HUES48 (cell line): ENCODE results near the gene PALM.
"Not testable (repeated sequence)": the region's sequence is repeated elsewhere in the genome, so short reads cannot be mapped to it uniquely, and the experiment has no call there.

ENCODE experiments used
- H3K27ac ChIP-seq: one replicate; pipeline ENCODE4 v1.7.0; 2013; ENCODE audit warnings: low read depth, low read length, inconsistent platforms
- H3K27me3 ChIP-seq: 2 replicates; pipeline ENCODE4 v1.6.1; 2013; ENCODE audit warnings: mild to moderate bottlenecking, low read length; ENCODE audit not compliant: control insufficient read depth, insufficient read depth
- H3K36me3 ChIP-seq: 2 replicates; pipeline ENCODE4 v1.6.1; 2013; ENCODE audit warnings: low read length; ENCODE audit not compliant: control insufficient read depth, insufficient read depth
- H3K4me1 ChIP-seq: 2 replicates; pipeline ENCODE4 v1.6.1; 2013; ENCODE audit warnings: mild to moderate bottlenecking, low read length; ENCODE audit not compliant: control insufficient read depth, insufficient read depth
- H3K4me3 ChIP-seq: 2 replicates; pipeline ENCODE4 v1.5.1; 2013; ENCODE audit warnings: mild to moderate bottlenecking, low read depth, low read length
- H3K9ac ChIP-seq: 2 replicates; pipeline ENCODE4 v1.6.1; 2013; ENCODE audit warnings: mild to moderate bottlenecking, low read depth, low read length, moderate library complexity
- H3K9me3 ChIP-seq: 2 replicates; pipeline ENCODE4 v1.6.1; 2013; ENCODE audit warnings: low read length; ENCODE audit not compliant: control insufficient read depth, insufficient read depth

Gene PALM

DNA sequence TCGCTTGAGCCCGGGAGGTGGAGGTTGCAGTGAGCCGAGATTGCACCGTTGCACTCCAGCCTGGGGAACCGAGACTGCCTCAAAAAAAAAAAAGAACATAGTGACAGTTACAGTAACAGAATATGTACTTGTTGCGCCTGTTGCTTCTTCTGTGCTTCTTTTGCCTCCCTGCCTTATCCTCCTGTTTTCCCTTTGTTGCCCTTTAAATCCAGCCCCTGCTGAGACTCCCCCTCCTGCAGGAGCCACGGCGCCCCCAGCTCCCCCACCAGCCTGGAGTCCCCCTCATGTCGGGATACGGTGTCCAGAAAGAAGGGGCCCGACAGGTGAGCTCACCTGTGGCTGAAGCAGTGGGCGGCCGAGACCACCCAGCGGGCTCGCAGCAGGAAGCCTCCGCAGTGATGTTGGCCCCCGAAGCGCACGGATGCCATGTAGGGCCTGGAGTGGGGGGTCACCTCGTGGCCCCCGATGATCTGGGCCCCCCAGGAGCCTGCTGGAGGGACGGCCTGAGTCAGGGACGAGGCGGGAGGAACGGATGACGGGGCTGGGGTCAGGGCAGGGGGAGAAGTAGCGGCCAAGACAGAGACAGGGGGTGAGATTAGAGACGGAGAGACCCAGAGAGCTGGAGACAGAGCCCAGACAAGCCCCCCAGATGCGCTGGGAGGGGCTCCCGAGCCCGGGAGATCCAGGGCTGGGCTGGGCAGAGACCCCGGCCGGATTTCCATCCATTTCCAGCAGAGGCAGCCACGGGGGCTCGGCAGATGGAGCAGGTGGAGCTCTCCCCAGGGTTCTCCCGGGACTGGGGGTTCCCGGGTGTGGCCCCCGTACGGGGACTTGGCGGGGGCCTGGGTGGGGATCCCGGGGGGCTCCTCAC, 14.0 kb upstream of the PALM start:
- Histone ChIP-seq H3K27ac (no peak overlapping the region), H3K9ac (no peak overlapping the region), H3K4me3 (no peak overlapping the region), H3K27me3 (no peaks in the 10 kb centered on the region), H3K36me3 (no peaks in the 10 kb centered on the region), H3K4me1 (no peaks in the 10 kb centered on the region), H3K9me3 (no peaks in the 10 kb centered on the region)

- Histone ChIP-seq H3K4me1 (no peaks in the 10 kb centered on the region), H3K9ac (no peak within 1 kb of the TSS), H3K27ac (no peak within 1 kb of the TSS), H3K4me3 (no peak within 1 kb of the TSS), H3K27me3 (no peaks in the 10 kb centered on the region), H3K36me3 (no peaks in the 10 kb centered on the region), H3K9me3 (no peaks in the 10 kb centered on the region)
Measured at GRCh38 chr19:695352-695949, 13.3 kb upstream of the PALM start, which contains the start of gene PRSS57. TSS of gene PRSS57 (minus strand) at chr19:695452. CDS start at chr19:695430, 22 bp downstream.

DNA sequence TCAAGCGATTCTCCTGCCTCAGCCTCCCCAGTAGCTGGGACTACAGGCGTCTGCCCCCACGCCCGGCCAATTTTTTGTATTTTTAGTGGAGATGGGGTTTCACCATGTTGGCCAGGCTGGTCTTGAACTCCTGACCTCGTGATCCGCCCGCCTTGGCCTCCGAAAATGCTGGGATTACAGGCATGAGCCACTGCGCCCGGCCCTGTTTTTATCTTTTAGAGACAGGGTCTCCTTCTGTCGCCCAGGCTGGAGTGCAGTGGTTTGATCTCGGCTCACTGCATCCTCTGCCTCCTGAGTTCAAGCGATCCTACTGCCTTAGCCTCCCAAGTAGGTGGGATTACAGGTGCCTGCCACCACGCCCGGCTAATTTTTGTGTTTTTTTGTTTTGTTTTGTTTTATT, 10.2 kb upstream of the PALM start:
- not testable (repeated sequence) for H3K4me1 ChIP-seq, H3K9ac ChIP-seq, H3K27ac ChIP-seq

DNA sequence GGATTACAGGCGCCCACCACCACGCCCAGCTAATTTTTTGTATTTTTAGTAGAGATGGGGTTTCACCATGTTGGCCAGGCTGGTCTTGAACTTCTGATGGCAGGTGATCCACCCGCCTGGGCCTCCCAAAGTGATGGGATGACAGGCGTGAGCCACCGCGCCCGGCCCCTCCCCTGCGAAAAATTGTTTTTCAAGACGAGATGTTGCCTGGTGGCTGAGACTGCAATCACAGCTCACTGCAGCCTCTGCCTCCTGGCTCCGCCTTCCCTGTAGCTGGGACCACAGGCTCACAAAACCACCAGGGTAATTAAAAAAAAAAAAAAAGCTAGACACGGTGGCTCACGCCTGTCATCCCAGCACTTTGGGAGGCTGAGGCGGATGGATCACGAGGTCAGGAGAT, 8.8 kb upstream of the PALM start:
- H3K9me3 ChIP-seq, H3K36me3 ChIP-seq, H3K27me3 ChIP-seq, H3K4me1 ChIP-seq, H3K9ac ChIP-seq, H3K4me3 ChIP-seq, H3K27ac ChIP-seq: not testable (repeated sequence)

More for the DNA sequence above, 10.2 kb upstream of the PALM start:
- H3K36me3 ChIP-seq, H3K27me3 ChIP-seq, H3K9me3 ChIP-seq, H3K4me3 ChIP-seq: not testable (repeated sequence)

- H3K4me3 ChIP-seq = 0 out of 2 replicates have a peak overlapping the region, but pooled peaks have one; percentile 48
- not testable (repeated sequence) for H3K27ac ChIP-seq, H3K36me3 ChIP-seq, H3K4me1 ChIP-seq, H3K9ac ChIP-seq, H3K27me3 ChIP-seq, H3K9me3 ChIP-seq
Measured at GRCh38 chr19:702847-703246, 5.9 kb upstream of the PALM start.

GRCh38 chr19:703329-703650, 5.4 kb upstream of the PALM start:
- Histone ChIP-seq H3K27me3 (no peaks in the 10 kb centered on the region), H3K4me1 (no peaks in the 10 kb centered on the region), H3K9me3 (no peaks in the 10 kb centered on the region), H3K9ac (no peak overlapping the region), H3K36me3 (no peaks in the 10 kb centered on the region), H3K4me3 (peak overlapping the region; percentile 48; the same call in 1 of the 2 replicates), H3K27ac (no peak overlapping the region)

- no peak overlapping the region for H3K9ac ChIP-seq
- H3K36me3 ChIP-seq = no peaks in the 10 kb centered on the region
- H3K27ac ChIP-seq = no peak overlapping the region
- H3K9me3 ChIP-seq = no peaks in the 10 kb centered on the region
- H3K4me3 ChIP-seq = peak overlapping the region; percentile 53
- no peaks in the 10 kb centered on the region for H3K4me1 ChIP-seq
- H3K27me3 ChIP-seq = no peaks in the 10 kb centered on the region
Measured at GRCh38 chr19:703651-704446, 4.9 kb upstream of the PALM start.

- Histone ChIP-seq H3K9ac (no peak overlapping the region), H3K4me3 (peak overlapping the region; percentile 53), H3K4me1 (no peaks in the 10 kb centered on the region), H3K36me3 (no peaks in the 10 kb centered on the region), H3K27ac (no peak overlapping the region), H3K9me3 (no peaks in the 10 kb centered on the region), H3K27me3 (no peaks in the 10 kb centered on the region)
Measured at GRCh38 chr19:704447-704741, 4.3 kb upstream of the PALM start.

- Histone ChIP-seq H3K4me1 (peaks cover 12% of the 10 kb centered on the region), H3K27ac (no peak overlapping the region), H3K4me3 (peak overlapping the region; percentile 61)
Measured at GRCh38 chr19:709196-709964, 645 bp downstream of the PALM start.

DNA sequence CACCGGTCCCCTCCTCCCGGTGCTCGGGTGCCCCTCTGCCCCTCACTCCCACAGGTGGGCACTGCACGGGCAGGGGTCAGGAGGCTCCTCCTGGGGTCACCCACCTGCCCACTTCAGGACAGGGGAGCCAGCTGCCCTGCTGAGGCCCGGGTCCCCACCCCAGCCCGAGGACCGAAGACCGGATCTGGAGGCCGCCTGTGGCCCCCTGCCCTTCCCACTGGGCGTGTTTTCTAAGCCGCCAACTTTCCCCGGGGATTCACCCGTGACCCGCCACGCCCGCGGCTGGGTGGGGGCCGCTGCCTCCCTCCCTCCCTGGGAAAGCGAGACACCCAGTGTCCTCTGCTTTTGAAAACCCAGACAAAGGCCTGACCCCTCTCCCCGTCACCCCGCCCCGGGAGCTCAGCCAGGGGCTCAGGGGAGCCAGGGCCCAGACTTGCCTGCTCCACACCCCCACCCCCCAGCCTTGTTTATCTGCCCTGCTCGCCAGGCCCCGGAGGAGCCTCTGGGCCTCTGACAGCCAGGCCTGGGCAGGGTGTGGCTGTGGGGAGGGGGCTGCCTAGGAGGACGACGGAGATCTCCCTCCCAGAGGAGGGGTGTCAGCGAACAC, 1.3 kb downstream of the PALM start:
- Histone ChIP-seq H3K4me3 (peak overlapping the region; percentile 61; the same call in 1 of the 2 replicates), H3K27ac (no peak overlapping the region), H3K36me3 (no peaks in the 10 kb centered on the region), H3K9me3 (no peaks in the 10 kb centered on the region), H3K9ac (no peak overlapping the region), H3K4me1 (peaks cover 12% of the 10 kb centered on the region), H3K27me3 (no peaks in the 10 kb centered on the region)

More at GRCh38 chr19:709196-709964, 645 bp downstream of the PALM start:
- Histone ChIP-seq H3K9me3 (no peaks in the 10 kb centered on the region), H3K36me3 (no peaks in the 10 kb centered on the region), H3K9ac (no peak overlapping the region), H3K27me3 (no peaks in the 10 kb centered on the region)
